ENCODE data around the gene SPPL3. TPM values are rescaled to one million over a fixed set of nuclear protein-coding genes. Genes with fewer than 3 reads are reported as not detected.
A peak's percentile ranks its signal among the peaks of the same experiment; 100 is the strongest.

SPPL3 gene
- total RNA-seq, 1 donor from 2014 or later = 51.3 TPM

DNA sequence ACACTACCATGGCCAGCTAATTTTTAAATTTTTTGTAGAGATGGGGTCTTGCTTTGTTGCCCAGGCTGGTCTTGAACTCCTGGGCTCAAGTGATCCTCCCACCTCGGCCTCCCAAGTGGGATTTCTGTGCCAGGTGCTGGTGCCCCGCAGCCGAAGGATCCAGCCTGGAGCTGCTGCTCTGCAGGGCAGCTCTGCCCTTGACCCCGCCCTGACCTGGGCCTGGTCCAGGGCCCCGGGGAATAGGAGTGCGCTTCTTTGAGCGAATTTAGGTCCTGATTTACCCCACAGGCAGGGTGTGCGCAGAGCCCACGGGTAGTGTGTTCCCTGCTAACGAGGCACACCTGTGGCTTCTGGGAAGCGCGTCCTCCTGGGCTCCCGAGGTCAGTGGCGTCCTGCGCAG lies 163.3 kb downstream of the SPPL3 start:
- DNase-seq (ENCODE audit: low spot score) = no peak
- Mint-ChIP-seq H3K4me3 (ENCODE audit: unreplicated experiment) (no peak overlapping the region), H3K27ac (ENCODE audit: unreplicated experiment) (no peak overlapping the region), H3K36me3 (ENCODE audit: low read depth) (no peaks in the 10 kb centered on the region), H3K4me1 (ENCODE audit: low read depth) (no peaks in the 10 kb centered on the region), H3K9me3 (ENCODE audit: low read depth) (no peaks in the 10 kb centered on the region), H3K27me3 (ENCODE audit: low read depth) (no peaks in the 10 kb centered on the region)
- TF ChIP-seq, protein P1, sequence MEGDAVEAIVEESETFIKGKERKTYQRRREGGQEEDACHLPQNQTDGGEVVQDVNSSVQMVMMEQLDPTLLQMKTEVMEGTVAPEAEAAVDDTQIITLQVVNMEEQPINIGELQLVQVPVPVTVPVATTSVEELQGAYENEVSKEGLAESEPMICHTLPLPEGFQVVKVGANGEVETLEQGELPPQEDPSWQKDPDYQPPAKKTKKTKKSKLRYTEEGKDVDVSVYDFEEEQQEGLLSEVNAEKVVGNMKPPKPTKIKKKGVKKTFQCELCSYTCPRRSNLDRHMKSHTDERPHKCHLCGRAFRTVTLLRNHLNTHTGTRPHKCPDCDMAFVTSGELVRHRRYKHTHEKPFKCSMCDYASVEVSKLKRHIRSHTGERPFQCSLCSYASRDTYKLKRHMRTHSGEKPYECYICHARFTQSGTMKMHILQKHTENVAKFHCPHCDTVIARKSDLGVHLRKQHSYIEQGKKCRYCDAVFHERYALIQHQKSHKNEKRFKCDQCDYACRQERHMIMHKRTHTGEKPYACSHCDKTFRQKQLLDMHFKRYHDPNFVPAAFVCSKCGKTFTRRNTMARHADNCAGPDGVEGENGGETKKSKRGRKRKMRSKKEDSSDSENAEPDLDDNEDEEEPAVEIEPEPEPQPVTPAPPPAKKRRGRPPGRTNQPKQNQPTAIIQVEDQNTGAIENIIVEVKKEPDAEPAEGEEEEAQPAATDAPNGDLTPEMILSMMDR (IDR thresholded peaks at IDR 0.05) = no peak

DNA sequence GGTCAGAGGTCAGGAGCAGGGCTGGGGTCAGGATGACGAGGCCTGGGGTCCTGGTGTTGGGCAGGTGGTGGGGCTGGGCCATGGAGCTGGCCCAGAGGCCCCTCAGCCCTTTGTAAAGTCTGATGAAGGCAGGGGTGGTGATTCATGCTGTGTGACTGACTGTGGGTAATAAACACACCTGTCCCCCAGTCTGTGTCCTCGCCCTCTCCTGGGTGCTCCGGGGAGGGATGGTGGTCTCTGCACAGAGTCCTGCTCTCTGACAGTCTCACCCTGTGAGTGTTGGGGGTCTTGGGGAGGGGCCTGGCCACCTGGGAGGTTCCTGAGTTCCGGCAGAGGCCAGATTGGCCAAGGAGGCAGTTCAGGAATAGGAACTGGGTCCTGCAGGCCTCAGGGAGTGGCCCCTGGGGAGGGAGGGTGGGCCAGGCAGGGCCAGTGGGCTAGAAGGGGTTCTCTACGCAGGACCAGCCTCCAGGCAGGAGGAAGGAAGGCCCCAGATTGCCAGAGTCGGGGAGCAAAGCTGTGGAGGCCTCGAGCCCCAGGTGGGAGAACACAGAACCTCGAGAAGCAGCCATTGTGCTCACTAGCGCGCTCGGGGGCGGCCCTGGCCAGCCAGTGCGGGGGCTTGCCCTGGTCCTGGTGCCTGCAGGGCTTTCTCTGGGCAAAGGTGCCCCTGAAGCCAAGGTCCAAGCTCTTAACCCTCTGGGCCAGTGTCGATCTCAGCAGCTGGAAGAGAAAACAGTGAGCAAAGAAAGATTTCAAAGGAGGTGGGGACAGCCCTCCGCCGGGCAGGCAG lies 164.1 kb downstream of the SPPL3 start:
- no peaks in the 10 kb centered on the region for H3K27me3 Mint-ChIP-seq (ENCODE audit: low read depth)
- no peak overlapping the region for H3K27ac Mint-ChIP-seq (ENCODE audit: unreplicated experiment)
- TF ChIP-seq, protein P1 (IDR thresholded peaks at IDR 0.05) = no peak

DNA sequence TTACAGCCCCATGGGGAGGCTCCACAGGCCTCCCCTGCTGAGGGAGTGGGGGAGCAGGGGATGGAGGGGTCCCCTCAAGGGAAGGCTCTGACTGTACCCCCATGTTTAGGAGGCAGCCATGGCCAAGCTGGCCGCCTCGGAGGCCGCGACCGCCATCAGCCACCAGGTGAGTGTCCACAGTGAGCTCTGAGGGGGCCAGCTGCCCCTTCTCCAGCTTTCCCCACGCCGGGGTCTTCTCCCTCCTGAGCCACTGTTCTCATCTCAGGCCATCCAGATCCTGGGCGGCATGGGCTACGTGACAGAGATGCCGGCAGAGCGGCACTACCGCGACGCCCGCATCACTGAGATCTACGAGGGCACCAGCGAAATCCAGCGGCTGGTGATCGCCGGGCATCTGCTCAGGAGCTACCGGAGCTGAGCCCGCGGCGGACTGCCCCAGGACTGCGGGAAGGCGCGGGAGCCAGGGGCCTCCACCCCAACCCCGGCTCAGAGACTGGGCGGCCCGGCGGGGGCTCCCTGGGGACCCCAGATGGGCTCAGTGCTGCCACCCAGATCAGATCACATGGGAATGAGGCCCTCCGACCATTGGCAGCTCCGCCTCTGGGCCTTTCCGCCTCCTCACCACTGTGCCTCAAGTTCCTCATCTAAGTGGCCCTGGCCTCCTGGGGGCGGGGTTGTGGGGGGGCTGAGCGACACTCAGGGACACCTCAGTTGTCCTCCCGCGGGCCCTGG lies 165.0 kb downstream of the SPPL3 start:
- Mint-ChIP-seq H3K4me1 (ENCODE audit: low read depth) (no peaks in the 10 kb centered on the region), H3K27me3 (ENCODE audit: low read depth) (no peaks in the 10 kb centered on the region), H3K4me3 (ENCODE audit: unreplicated experiment) (no peak overlapping the region), H3K36me3 (ENCODE audit: low read depth) (peaks cover 1% of the 10 kb centered on the region), H3K9me3 (ENCODE audit: low read depth) (no peaks in the 10 kb centered on the region), H3K27ac (ENCODE audit: unreplicated experiment) (no peak overlapping the region)
- DNase-seq (ENCODE audit: low spot score) = peak; percentile 79
- TF ChIP-seq, protein P1 (IDR thresholded peaks at IDR 0.05) = no peak

More for the DNA sequence above, 164.1 kb downstream of the SPPL3 start:
- H3K9me3 Mint-ChIP-seq (ENCODE audit: low read depth) = no peaks in the 10 kb centered on the region
- no peak overlapping the region for H3K4me3 Mint-ChIP-seq (ENCODE audit: unreplicated experiment)
- no peaks in the 10 kb centered on the region for H3K4me1 Mint-ChIP-seq (ENCODE audit: low read depth)
- no peaks in the 10 kb centered on the region for H3K36me3 Mint-ChIP-seq (ENCODE audit: low read depth)
- DNase-seq (ENCODE audit: low spot score) = peak; percentile 78

DNA sequence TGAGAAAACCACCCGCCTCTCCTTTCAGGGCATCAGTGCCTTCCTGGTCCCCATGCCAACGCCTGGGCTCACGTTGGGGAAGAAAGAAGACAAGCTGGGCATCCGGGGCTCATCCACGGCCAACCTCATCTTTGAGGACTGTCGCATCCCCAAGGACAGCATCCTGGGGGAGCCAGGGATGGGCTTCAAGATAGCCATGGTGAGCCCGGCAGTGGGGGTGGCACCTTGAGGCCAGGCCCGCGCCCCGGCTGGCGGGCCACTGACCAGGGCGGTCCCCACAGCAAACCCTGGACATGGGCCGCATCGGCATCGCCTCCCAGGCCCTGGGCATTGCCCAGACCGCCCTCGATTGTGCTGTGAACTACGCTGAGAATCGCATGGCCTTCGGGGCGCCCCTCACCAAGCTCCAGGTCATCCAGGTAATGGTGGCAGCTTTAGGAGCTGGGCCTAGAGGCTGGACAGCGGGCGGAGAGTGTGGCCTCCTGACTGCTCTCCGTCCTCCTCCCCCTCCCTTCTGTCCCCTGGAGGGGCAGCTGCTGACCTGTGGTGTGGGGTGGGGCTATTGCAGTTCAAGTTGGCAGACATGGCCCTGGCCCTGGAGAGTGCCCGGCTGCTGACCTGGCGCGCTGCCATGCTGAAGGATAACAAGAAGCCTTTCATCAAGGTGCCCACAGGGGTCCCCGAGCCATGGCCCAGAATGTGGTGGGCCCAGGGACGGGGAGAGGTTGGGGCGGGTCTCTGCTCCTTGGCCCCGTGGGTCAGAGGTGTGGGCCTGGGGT lies 165.7 kb downstream of the SPPL3 start:
- H3K9me3 Mint-ChIP-seq (ENCODE audit: low read depth) = no peaks in the 10 kb centered on the region
- H3K27ac Mint-ChIP-seq (ENCODE audit: unreplicated experiment) = no peak overlapping the region
- no peaks in the 10 kb centered on the region for H3K4me1 Mint-ChIP-seq (ENCODE audit: low read depth)
- DNase-seq (ENCODE audit: low spot score) = peak; percentile 91
- TF ChIP-seq, protein P1 (IDR thresholded peaks at IDR 0.05) = no peak
- no peaks in the 10 kb centered on the region for H3K27me3 Mint-ChIP-seq (ENCODE audit: low read depth)
- no peak overlapping the region for H3K4me3 Mint-ChIP-seq (ENCODE audit: unreplicated experiment)
- H3K36me3 Mint-ChIP-seq (ENCODE audit: low read depth) = peaks cover 4% of the 10 kb centered on the region
